Kidney epithelial cell (primary cell): ENCODE measurements around the gene ANKRD13D. TPM values are rescaled to one million over a fixed set of nuclear protein-coding genes. Genes with fewer than 3 reads are reported as not detected.

Source experiments
- DNase-seq: peaks from one replicate; pipeline ENCODE4 v3.0.0-alpha.2; 2010; ENCODE audit warnings: low read depth
- H3K27me3 ChIP-seq: 2 replicates; pipeline ENCODE4 v1.6.0; 2011; ENCODE audit warnings: low read length; ENCODE audit not compliant: control insufficient read depth, insufficient read depth
- H3K36me3 ChIP-seq: 2 replicates; pipeline ENCODE4 v1.5.1; 2011; ENCODE audit warnings: low read length; ENCODE audit not compliant: control insufficient read depth, insufficient read depth
- H3K4me3 ChIP-seq: 2 replicates; pipeline ENCODE4 v1.5.1; 2011; ENCODE audit warnings: low read depth, mild to moderate bottlenecking, control low read depth, low read length
- CTCF ChIP-seq: IDR thresholded peaks from 2 replicates; pipeline ENCODE4 v1.5.1; 2011; ENCODE audit warnings: mild to moderate bottlenecking, moderate library complexity, low read length, control low read depth, inconsistent platforms; ENCODE audit not compliant: insufficient read depth, poor library complexity, severe bottlenecking
- total RNA-seq: library from RNA; depleted of rRNA; stranded (reverse); fragments of >200 nt; gene quantifications from 2 replicates; pipeline ENCODE4 v1.2.3, GENCODE V29; 2015

Gene ANKRD13D
- total RNA-seq, 1 donor from 2014 or later = 48.5 TPM

GRCh38 chr11:67267188-67268080 is 21.7 kb upstream of the ANKRD13D start:
- TF ChIP-seq CTCF = no peak
- Histone ChIP-seq H3K27me3 (no peaks in the 10 kb centered on the region), H3K36me3 (peaks cover 2% of the 10 kb centered on the region), H3K4me3 (peak overlapping the region; percentile 65)
- no peak for DNase-seq

GRCh38 chr11:67268081-67268961 is 20.8 kb upstream of the ANKRD13D start:
- no peaks in the 10 kb centered on the region for H3K27me3 ChIP-seq
- no peak for TF ChIP-seq CTCF
- peaks cover 2% of the 10 kb centered on the region for H3K36me3 ChIP-seq
- H3K4me3 ChIP-seq = no peak overlapping the region
- DNase-seq = no peak

GRCh38 chr11:67268962-67269268 is 20.2 kb upstream of the ANKRD13D start:
- no peak for TF ChIP-seq CTCF
- Histone ChIP-seq H3K4me3 (no peak overlapping the region), H3K27me3 (no peaks in the 10 kb centered on the region), H3K36me3 (peaks cover 2% of the 10 kb centered on the region)
- no peak for DNase-seq

GRCh38 chr11:67269401-67270255 is 19.5 kb upstream of the ANKRD13D start:
- no peak for DNase-seq
- Histone ChIP-seq H3K4me3 (peak overlapping the region; percentile 2), H3K36me3 (peaks cover 2% of the 10 kb centered on the region), H3K27me3 (no peaks in the 10 kb centered on the region)
- TF ChIP-seq CTCF = no peak

- peak; percentile 82 for DNase-seq
- no peaks in the 10 kb centered on the region for H3K27me3 ChIP-seq
- TF ChIP-seq CTCF = no peak
- H3K4me3 ChIP-seq = peak overlapping the region; percentile 2
- peaks cover 2% of the 10 kb centered on the region for H3K36me3 ChIP-seq
Measured at GRCh38 chr11:67270256-67271204, 18.6 kb upstream of the ANKRD13D start.
